ENCODE data around the gene FBLL1. TPM values are rescaled to one million over a fixed set of nuclear protein-coding genes. Genes with fewer than 3 reads are reported as not detected.

FBLL1 gene
- total and polyA plus RNA-seq, 2 of the 8 experiments (the other 6 are each of a cell fraction or from before 2014, with no cell fraction given): 8.3 to 30.9 TPM

DNA sequence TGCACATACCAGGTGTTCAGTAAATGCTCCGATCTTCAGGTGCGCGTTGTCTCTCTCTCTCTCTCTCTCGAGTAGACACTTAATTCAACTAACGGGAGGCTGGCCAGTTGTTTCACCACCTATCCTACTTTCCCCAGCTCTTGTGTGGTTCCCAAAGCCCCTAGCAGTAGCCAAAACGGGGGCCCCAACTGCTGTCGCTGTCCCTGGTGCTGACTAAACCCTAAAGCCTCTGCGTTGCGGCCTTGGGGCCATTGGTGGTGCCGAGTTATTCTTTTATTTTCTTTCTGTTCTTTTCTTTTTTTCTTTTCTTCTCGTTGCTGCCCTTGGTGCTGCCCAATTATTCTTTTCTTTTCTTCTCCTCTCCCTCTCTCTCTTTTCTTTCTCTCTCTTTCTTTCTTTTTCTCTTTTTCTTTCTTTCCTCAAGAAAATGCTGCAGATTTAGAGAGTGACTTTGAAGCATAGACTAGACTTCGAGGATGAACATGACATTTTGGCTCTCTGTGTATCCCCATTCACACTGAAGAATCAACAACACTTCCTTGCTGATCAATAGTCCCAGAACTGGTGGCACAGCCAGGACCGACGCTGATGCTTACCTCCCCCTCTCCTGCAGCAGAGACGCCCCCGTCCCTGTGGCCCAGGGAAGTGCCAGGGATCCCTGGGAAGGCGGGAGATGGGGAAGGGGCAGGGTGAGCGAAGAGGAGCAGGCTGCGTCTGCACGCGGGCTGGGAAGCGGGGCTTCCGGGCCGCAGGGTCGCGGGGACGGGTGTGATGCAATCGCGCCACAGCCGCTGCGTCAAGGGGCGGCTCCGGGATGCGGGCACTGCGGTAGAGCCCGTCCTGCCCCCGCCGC lies at the start of gene FBLL1 (continued):
- TF ChIP-seq SAP30 (IDR thresholded peaks at IDR 0.05; ENCODE audit: insufficient read depth, insufficient replicate concordance, low read length) (peak; percentile 74), POU5F1 (IDR thresholded peaks at IDR 0.05; ENCODE audit: low read depth, low read length) (no peak), POLR2A (IDR thresholded peaks at IDR 0.05; ENCODE audit: control extremely low read depth in 1 of 2, low read depth in 2 of 2, low read length in 2 of 2) (0 out of 3 replicates have a peak, but pooled peaks of 1 of the 2 experiments have one; percentile 25), YY1 (IDR thresholded peaks at IDR 0.05; ENCODE audit: low read depth, low read length) (peak; percentile 61), GABPA (IDR thresholded peaks at IDR 0.05; ENCODE audit: borderline replicate concordance, insufficient read depth, low read length) (peak; percentile 48; the same call in 1 of the 2 replicates), HDAC2 (IDR thresholded peaks at IDR 0.05; ENCODE audit: borderline replicate concordance in 1 of 2, low read depth in 2 of 2, low read length in 2 of 2) (peak in 1 of 2 experiments; percentile 65; a peak in 1 of 4 replicates), BACH1 (IDR thresholded peaks at IDR 0.05; ENCODE audit: low read length) (no peak), SIRT6 (IDR thresholded peaks at IDR 0.05; ENCODE audit: low read length) (no peak), CHD1 (IDR thresholded peaks at IDR 0.05; ENCODE audit: low read depth, low read length) (no peak), CEBPB (IDR thresholded peaks at IDR 0.05; ENCODE audit: low read depth, low read length) (peak; percentile 97)
- TF ChIP-seq, protein P1, sequence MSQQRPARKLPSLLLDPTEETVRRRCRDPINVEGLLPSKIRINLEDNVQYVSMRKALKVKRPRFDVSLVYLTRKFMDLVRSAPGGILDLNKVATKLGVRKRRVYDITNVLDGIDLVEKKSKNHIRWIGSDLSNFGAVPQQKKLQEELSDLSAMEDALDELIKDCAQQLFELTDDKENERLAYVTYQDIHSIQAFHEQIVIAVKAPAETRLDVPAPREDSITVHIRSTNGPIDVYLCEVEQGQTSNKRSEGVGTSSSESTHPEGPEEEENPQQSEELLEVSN (IDR thresholded peaks at IDR 0.05): peak; percentile 96
- TF ChIP-seq, protein P2, sequence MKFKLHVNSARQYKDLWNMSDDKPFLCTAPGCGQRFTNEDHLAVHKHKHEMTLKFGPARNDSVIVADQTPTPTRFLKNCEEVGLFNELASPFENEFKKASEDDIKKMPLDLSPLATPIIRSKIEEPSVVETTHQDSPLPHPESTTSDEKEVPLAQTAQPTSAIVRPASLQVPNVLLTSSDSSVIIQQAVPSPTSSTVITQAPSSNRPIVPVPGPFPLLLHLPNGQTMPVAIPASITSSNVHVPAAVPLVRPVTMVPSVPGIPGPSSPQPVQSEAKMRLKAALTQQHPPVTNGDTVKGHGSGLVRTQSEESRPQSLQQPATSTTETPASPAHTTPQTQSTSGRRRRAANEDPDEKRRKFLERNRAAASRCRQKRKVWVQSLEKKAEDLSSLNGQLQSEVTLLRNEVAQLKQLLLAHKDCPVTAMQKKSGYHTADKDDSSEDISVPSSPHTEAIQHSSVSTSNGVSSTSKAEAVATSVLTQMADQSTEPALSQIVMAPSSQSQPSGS (IDR thresholded peaks at IDR 0.05; ENCODE audit: low read length): peak; percentile 86
